CD4-positive, alpha-beta T cell (primary cell): ENCODE measurements around the gene TMEM150B. TPM values are rescaled to one million over a fixed set of nuclear protein-coding genes. Genes with fewer than 3 reads are reported as not detected.

ENCODE experiments used
- ATAC-seq: fragments of 200-7000 bp; cut with Tn5 transposase; one replicate; pipeline ENCODE4 v1.10.0; 2022; ENCODE audit warnings: mild to moderate bottlenecking; ENCODE audit not compliant: poor library complexity
- CTCF ChIA-PET: fragments of 350-600 bp; sonication (Branson Sonifier 250); formaldehyde crosslinking; loops from one replicate; lab custom pipeline; 2021; ENCODE audit warnings: antibody characterized with exemption, inconsistent platforms; lab: Charles Lee
- POLR2A ChIA-PET: fragments of 350-600 bp; sonication (Branson Sonifier 250); formaldehyde crosslinking; loops from one replicate; lab custom pipeline; 2021; ENCODE audit warnings: antibody characterized with exemption, inconsistent platforms; lab: Charles Lee
- DNase-seq, 14 experiments: peaks; one replicate each; pipeline ENCODE4 v3.0.0-alpha.2; 2013 to 2020; ENCODE audit warnings: mixed read lengths in 2 of 14
- H3K27ac ChIP-seq, 2 donors: one replicate each; pipeline versions ENCODE4 v1.5.1 to v1.7.0; 2013; ENCODE audit warnings: low read length in 2 of 2, low read depth in 1 of 2, mild to moderate bottlenecking in 1 of 2
- H3K27me3 ChIP-seq, 2 experiments: 1 replicate in 1 of 2; 2 replicates in 1 of 2; pipeline versions ENCODE4 v1.6.1 to v1.7.0; 2013; ENCODE audit warnings: low read length in 2 of 2, control low read depth in 1 of 2, mild to moderate bottlenecking in 1 of 2, moderate library complexity in 1 of 2; ENCODE audit not compliant: insufficient read depth in 2 of 2, control insufficient read depth in 1 of 2
- H3K36me3 ChIP-seq: one replicate; pipeline ENCODE4 v1.6.1; 2013; ENCODE audit warnings: low read length, control low read depth; ENCODE audit not compliant: insufficient read depth
- H3K4me1 ChIP-seq: one replicate; pipeline ENCODE4 v1.6.1; 2013; ENCODE audit warnings: low read length, control low read depth; ENCODE audit not compliant: insufficient read depth
- H3K4me3 ChIP-seq: one replicate; pipeline ENCODE4 v1.5.1; 2013; ENCODE audit warnings: mild to moderate bottlenecking, low read length, moderate library complexity
- H3K9me3 ChIP-seq, 2 experiments: 1 replicate in 1 of 2; 2 replicates in 1 of 2; pipeline versions ENCODE4 v1.6.1 to v1.7.0; 2013; ENCODE audit warnings: low read length in 2 of 2, mild to moderate bottlenecking in 2 of 2, control low read depth in 1 of 2, moderate library complexity in 1 of 2; ENCODE audit not compliant: control insufficient read depth in 1 of 2, insufficient read depth in 1 of 2
- H3K27ac Mint-ChIP-seq: one replicate; pipeline ENCODE4 v1.8.0; 2020; ENCODE audit warnings: mixed read lengths
- H3K27me3 Mint-ChIP-seq: one replicate; pipeline ENCODE4 v1.8.0; 2021; ENCODE audit warnings: mixed read lengths
- H3K36me3 Mint-ChIP-seq: one replicate; pipeline ENCODE4 v1.8.0; 2021; ENCODE audit warnings: low read depth, mixed read lengths
- H3K4me1 Mint-ChIP-seq: one replicate; pipeline ENCODE4 v1.8.0; 2021; ENCODE audit warnings: low read depth, mixed read lengths
- H3K4me3 Mint-ChIP-seq: one replicate; pipeline ENCODE4 v1.8.0; 2020; ENCODE audit warnings: mild to moderate bottlenecking, mixed read lengths
- H3K9me3 Mint-ChIP-seq: one replicate; pipeline ENCODE4 v1.8.0; 2020; ENCODE audit warnings: mixed read lengths
- CTCF ChIP-seq: fragments of 200-600 bp; IDR thresholded peaks from one replicate; pipeline ENCODE4 v1.8.0; 2022; ENCODE audit warnings: antibody characterized with exemption, mild to moderate bottlenecking
- intact Hi-C, 2 experiments: fragments of 100-400 bp; cut with DNase I in 1 of 2; cut with micrococcal nuclease in 1 of 2; formaldehyde crosslinking; loops; one replicate each; pipeline versions ENCODE4 v1.15.1 to v1.9.0; 2023 to 2025; cut with DNase I, micrococcal nuclease
- total RNA-seq, 174 experiments: library from RNA in 2 of 174; stranded (reverse) in 2 of 174; gene quantifications; one replicate each; pipeline ENCODE4 v1.2.3 and lab custom pipeline; 2021 to 2026

Gene TMEM150B
- total RNA-seq, 2 experiments from 2014 or later, result not detected

- H3K9me3 Mint-ChIP-seq, result no peaks in the 10 kb centered on the region
- CTCF ChIA-PET, result interaction anchor here (0.7 to 3.5 kb wide), 6 partner anchors 8 to 44 kb away, joined by 3 to 21 read pairs (median 4); partner anchors contain the start of gene TMEM238
Observed at GRCh38 chr19:55339889-55340783, 15.0 kb upstream of the TMEM150B start.

GRCh38 chr19:55339105-55339888 lies 14.2 kb upstream of the TMEM150B start, which contains the start of gene KMT5C:
TSS of gene KMT5C (plus strand) at chr19:55339876. CDS start at chr19:55341937, 2,061 bp downstream.
- Mint-ChIP-seq H3K4me3 (peak within 1 kb of the TSS; percentile 98), H3K36me3 (peaks cover 21% of the 10 kb centered on the region), H3K27me3 (peaks cover 22% of the 10 kb centered on the region), H3K9me3 (no peaks in the 10 kb centered on the region), H3K4me1 (peaks cover 21% of the 10 kb centered on the region), H3K27ac (peak within 1 kb of the TSS; percentile 99)
- ChIA-PET CTCF (interaction anchor here (0.7 to 3.5 kb wide), 11 partner anchors 13 to 315 kb away, joined by 3 to 21 read pairs (median 3); partner anchors contain the start of gene TMEM238), POLR2A (interaction anchor here (0.6 to 2.0 kb wide), 35 partner anchors 9 to 891 kb away, joined by 3 to 43 read pairs (median 5); partner anchors contain the start of genes FIZ1, HSPBP1, ISOC2 and NAT14)
- H3K36me3 ChIP-seq, result peaks cover 8% of the 10 kb centered on the region
- peak within 1 kb of the TSS; percentile 71 for H3K4me3 ChIP-seq
- H3K27ac ChIP-seq, result peak within 1 kb of the TSS; percentile 91 to 98
- intact Hi-C loops, result loop anchor here (1.0 to 5.0 kb wide), 7 partner anchors 16 to 260 kb away; partner anchors contain the start of genes RPL28 (in 2 of the 2), COX6B2 (in 1 of the 2), FIZ1 (in 1 of the 2) and PPP6R1 (in 1 of the 2)
- H3K4me1 ChIP-seq, result peaks cover 32% of the 10 kb centered on the region
- no peaks in the 10 kb centered on the region for H3K9me3 ChIP-seq
- peaks cover 3 to 4% of the 10 kb centered on the region in 2 experiments for H3K27me3 ChIP-seq
- ATAC-seq, result peak; percentile 73
- TF ChIP-seq CTCF, result peak; percentile 30
- peak; percentile 100 for DNase-seq

More at GRCh38 chr19:55339889-55340783, 15.0 kb upstream of the TMEM150B start:
- DNase-seq (peak in 5 of 14 experiments; percentile 9 to 54 (median 10)), ATAC-seq (no peak)
- Histone ChIP-seq H3K4me3 (peak overlapping the region; percentile 71), H3K36me3 (peaks cover 8% of the 10 kb centered on the region), H3K27me3 (peaks cover 3 to 4% of the 10 kb centered on the region in 2 experiments), H3K9me3 (no peaks in the 10 kb centered on the region), H3K27ac (peak overlapping the region; percentile 45 to 73), H3K4me1 (peaks cover 32% of the 10 kb centered on the region)
- peak overlapping the region; percentile 99 for H3K27ac Mint-ChIP-seq
- intact Hi-C loops, result loop anchor here (1.0 to 5.0 kb wide), 8 partner anchors 14 to 259 kb away; partner anchors contain the start of genes COX6B2 (in 2 of the 2), RPL28 (in 2 of the 2), FIZ1 (in 1 of the 2) and PPP6R1 (in 1 of the 2)
- POLR2A ChIA-PET, result interaction anchor here (0.8 to 2.0 kb wide), 28 partner anchors 11 to 892 kb away, joined by 3 to 43 read pairs (median 7); partner anchors contain the start of genes FIZ1, HSPBP1, NAT14 and PPP1R12C
- H3K27me3 Mint-ChIP-seq, result peaks cover 22% of the 10 kb centered on the region
- H3K4me3 Mint-ChIP-seq, result peak overlapping the region; percentile 98
- TF ChIP-seq CTCF, result no peak
- peaks cover 25% of the 10 kb centered on the region for H3K36me3 Mint-ChIP-seq
- H3K4me1 Mint-ChIP-seq, result peaks cover 21% of the 10 kb centered on the region
